ENCODE measurements around the gene SAFB. TPM values are rescaled to one million over a fixed set of nuclear protein-coding genes. Genes with fewer than 3 reads are reported as not detected.

Gene SAFB
- polyA plus RNA-seq, 1 donor from 2014 or later: 89.8 TPM

- no peaks in the 10 kb centered on the region for H3K27me3 ChIP-seq (ENCODE audit: insufficient read depth, low read depth, low read length)
- H3K9me2 ChIP-seq (ENCODE audit: insufficient read depth, low read length): no peaks in the 10 kb centered on the region
- H3K9me3 ChIP-seq (ENCODE audit: low read length): no peaks in the 10 kb centered on the region
- TF ChIP-seq EZH2 (IDR thresholded peaks at IDR 0.05; ENCODE audit: borderline replicate concordance, insufficient read depth, low read length, poor library complexity, severe bottlenecking): no peak
- no peak for TF ChIP-seq SMC3 (conservative IDR thresholded peaks at IDR 0.05; ENCODE audit: poor library complexity)
- no peak for TF ChIP-seq EP300 (conservative IDR thresholded peaks at IDR 0.05; ENCODE audit: poor library complexity, severe bottlenecking)
- no peak for TF ChIP-seq TAF1 (IDR thresholded peaks at IDR 0.05; ENCODE audit: low read depth)
- TF ChIP-seq, protein P1, sequence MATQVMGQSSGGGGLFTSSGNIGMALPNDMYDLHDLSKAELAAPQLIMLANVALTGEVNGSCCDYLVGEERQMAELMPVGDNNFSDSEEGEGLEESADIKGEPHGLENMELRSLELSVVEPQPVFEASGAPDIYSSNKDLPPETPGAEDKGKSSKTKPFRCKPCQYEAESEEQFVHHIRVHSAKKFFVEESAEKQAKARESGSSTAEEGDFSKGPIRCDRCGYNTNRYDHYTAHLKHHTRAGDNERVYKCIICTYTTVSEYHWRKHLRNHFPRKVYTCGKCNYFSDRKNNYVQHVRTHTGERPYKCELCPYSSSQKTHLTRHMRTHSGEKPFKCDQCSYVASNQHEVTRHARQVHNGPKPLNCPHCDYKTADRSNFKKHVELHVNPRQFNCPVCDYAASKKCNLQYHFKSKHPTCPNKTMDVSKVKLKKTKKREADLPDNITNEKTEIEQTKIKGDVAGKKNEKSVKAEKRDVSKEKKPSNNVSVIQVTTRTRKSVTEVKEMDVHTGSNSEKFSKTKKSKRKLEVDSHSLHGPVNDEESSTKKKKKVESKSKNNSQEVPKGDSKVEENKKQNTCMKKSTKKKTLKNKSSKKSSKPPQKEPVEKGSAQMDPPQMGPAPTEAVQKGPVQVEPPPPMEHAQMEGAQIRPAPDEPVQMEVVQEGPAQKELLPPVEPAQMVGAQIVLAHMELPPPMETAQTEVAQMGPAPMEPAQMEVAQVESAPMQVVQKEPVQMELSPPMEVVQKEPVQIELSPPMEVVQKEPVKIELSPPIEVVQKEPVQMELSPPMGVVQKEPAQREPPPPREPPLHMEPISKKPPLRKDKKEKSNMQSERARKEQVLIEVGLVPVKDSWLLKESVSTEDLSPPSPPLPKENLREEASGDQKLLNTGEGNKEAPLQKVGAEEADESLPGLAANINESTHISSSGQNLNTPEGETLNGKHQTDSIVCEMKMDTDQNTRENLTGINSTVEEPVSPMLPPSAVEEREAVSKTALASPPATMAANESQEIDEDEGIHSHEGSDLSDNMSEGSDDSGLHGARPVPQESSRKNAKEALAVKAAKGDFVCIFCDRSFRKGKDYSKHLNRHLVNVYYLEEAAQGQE (IDR thresholded peaks at IDR 0.05; ENCODE audit: borderline replicate concordance): no peak
- TF ChIP-seq, protein P2, sequence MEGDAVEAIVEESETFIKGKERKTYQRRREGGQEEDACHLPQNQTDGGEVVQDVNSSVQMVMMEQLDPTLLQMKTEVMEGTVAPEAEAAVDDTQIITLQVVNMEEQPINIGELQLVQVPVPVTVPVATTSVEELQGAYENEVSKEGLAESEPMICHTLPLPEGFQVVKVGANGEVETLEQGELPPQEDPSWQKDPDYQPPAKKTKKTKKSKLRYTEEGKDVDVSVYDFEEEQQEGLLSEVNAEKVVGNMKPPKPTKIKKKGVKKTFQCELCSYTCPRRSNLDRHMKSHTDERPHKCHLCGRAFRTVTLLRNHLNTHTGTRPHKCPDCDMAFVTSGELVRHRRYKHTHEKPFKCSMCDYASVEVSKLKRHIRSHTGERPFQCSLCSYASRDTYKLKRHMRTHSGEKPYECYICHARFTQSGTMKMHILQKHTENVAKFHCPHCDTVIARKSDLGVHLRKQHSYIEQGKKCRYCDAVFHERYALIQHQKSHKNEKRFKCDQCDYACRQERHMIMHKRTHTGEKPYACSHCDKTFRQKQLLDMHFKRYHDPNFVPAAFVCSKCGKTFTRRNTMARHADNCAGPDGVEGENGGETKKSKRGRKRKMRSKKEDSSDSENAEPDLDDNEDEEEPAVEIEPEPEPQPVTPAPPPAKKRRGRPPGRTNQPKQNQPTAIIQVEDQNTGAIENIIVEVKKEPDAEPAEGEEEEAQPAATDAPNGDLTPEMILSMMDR (IDR thresholded peaks at IDR 0.05; ENCODE audit: poor library complexity, severe bottlenecking): no peak
- TF ChIP-seq MXI1 (conservative IDR thresholded peaks at IDR 0.05; ENCODE audit: poor library complexity, severe bottlenecking): no peak
- no peak for TF ChIP-seq POLR2AphosphoS5 (IDR thresholded peaks at IDR 0.05)
- no peak for TF ChIP-seq RAD21 (conservative IDR thresholded peaks at IDR 0.05)
- H3F3A ChIP-seq (ENCODE audit: insufficient read depth, low read length, poor library complexity, severe bottlenecking): no peaks in the 10 kb centered on the region
- H3K4me3 ChIP-seq (ENCODE audit: low read length): no peak overlapping the region
- H3K79me2 ChIP-seq (replicated peaks; ENCODE audit: insufficient read depth, low read length): no peaks in the 10 kb centered on the region
- no peak overlapping the region for H3K4me2 ChIP-seq (ENCODE audit: low read length)
- no peaks in the 10 kb centered on the region for H4K20me1 ChIP-seq (ENCODE audit: insufficient read depth)
- no peak overlapping the region for H3K27ac ChIP-seq (ENCODE audit: low read length)
- H3K9ac ChIP-seq (ENCODE audit: low read length): no peak overlapping the region
- H2AFZ ChIP-seq (ENCODE audit: low read depth, low read length): no peak overlapping the region
- H3K36me3 ChIP-seq (ENCODE audit: insufficient read depth, low read length): no peaks in the 10 kb centered on the region
These were observed 31.4 kb upstream of the SAFB start for GRCh38 chr19:5591476-5591875.

DNA sequence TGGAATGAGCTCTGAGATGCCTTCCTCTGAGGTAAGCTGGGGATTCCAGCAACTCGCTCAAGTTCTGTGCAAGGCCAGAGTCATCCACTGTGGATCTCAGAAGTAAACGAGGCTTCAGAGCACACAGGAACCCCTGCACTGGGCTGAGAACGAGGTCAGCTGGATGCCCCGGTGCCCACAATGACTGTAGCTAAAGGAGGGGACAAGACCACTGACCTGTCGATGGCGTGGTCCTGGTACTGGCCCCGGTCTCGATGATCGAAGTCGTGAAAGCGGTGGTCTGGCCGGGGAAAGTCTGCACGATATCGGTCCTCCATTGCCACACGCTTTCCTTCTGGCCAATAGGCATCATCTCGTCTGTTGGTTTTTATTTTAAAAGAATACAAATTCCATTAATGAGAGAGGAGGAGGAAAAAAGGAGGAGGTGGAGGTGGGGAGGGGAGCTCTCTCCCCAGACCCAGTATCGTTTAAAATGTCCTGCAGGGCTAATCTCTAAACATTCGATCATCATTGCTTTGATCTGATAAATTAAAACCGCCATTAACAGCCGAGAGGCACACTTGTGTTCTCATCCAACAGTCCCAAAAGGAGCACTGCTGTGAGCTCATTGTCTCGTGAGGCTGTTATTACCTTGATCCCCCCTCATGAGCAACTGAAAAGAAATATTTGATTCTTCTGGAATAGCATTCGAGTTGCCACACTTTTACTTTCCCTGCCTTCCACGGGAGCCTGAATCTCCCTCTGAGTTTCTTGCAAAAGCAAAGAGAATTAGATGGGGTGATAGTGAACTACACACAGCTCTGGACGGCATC, 30.1 kb upstream of the SAFB start:
- Histone ChIP-seq H2AFZ (ENCODE audit: low read depth, low read length) (no peak overlapping the region), H3K4me2 (ENCODE audit: low read length) (no peak overlapping the region), H3K9me2 (ENCODE audit: insufficient read depth, low read length) (no peaks in the 10 kb centered on the region), H3K36me3 (ENCODE audit: insufficient read depth, low read length) (no peaks in the 10 kb centered on the region), H3K4me3 (ENCODE audit: low read length) (no peak overlapping the region), H3K9me3 (ENCODE audit: low read length) (no peaks in the 10 kb centered on the region), H3K79me2 (replicated peaks; ENCODE audit: insufficient read depth, low read length) (no peaks in the 10 kb centered on the region), H4K20me1 (ENCODE audit: insufficient read depth) (no peaks in the 10 kb centered on the region), H3F3A (ENCODE audit: insufficient read depth, low read length, poor library complexity, severe bottlenecking) (no peaks in the 10 kb centered on the region), H3K27ac (ENCODE audit: low read length) (no peak overlapping the region), H3K27me3 (ENCODE audit: insufficient read depth, low read depth, low read length) (no peaks in the 10 kb centered on the region), H3K9ac (ENCODE audit: low read length) (no peak overlapping the region)
- no peak for TF ChIP-seq POLR2AphosphoS5 (IDR thresholded peaks at IDR 0.05)
- TF ChIP-seq, protein P2 (IDR thresholded peaks at IDR 0.05; ENCODE audit: poor library complexity, severe bottlenecking): no peak
- no peak for TF ChIP-seq SMC3 (conservative IDR thresholded peaks at IDR 0.05; ENCODE audit: poor library complexity)
- TF ChIP-seq EP300 (conservative IDR thresholded peaks at IDR 0.05; ENCODE audit: poor library complexity, severe bottlenecking): no peak
- TF ChIP-seq RAD21 (conservative IDR thresholded peaks at IDR 0.05): no peak
- TF ChIP-seq MXI1 (conservative IDR thresholded peaks at IDR 0.05; ENCODE audit: poor library complexity, severe bottlenecking): no peak
